D341Med (cell line): Measurements from ENCODE around the gene MAGI3.
"Not testable (repeated sequence)": the region's sequence is repeated elsewhere in the genome, so short reads cannot be mapped to it uniquely, and the experiment has no call there.

Source experiments
- DNase-seq: peaks from one replicate; pipeline ENCODE4 v3.0.0; 2012; ENCODE audit warnings: low spot score

MAGI3 gene

GRCh38 chr1:113517983-113518382, 127.7 kb downstream of the MAGI3 start:
- DNase-seq = no peak

GRCh38 chr1:113519556-113519955, 129.2 kb downstream of the MAGI3 start:
- DNase-seq = no peak

GRCh38 chr1:113530021-113530420, 139.7 kb downstream of the MAGI3 start:
- DNase-seq = no peak

- DNase-seq = no peak
Observed at GRCh38 chr1:113531321-113531720, 141.0 kb downstream of the MAGI3 start.

GRCh38 chr1:113533061-113533460, 142.7 kb downstream of the MAGI3 start:
- DNase-seq = no peak

- DNase-seq = peak; percentile 19
Observed at GRCh38 chr1:113534130-113534817, 144.0 kb downstream of the MAGI3 start.

GRCh38 chr1:113534875-113535274, 144.6 kb downstream of the MAGI3 start:
- DNase-seq = no peak

GRCh38 chr1:113536182-113536780, 146.0 kb downstream of the MAGI3 start:
- no peak for DNase-seq

GRCh38 chr1:113538225-113538624, 147.9 kb downstream of the MAGI3 start:
- DNase-seq = no peak

- DNase-seq = no peak
Observed at GRCh38 chr1:113540335-113540734, 150.0 kb downstream of the MAGI3 start.

GRCh38 chr1:113541106-113541505, 150.8 kb downstream of the MAGI3 start:
- DNase-seq = no peak

GRCh38 chr1:113542221-113542701, 151.9 kb downstream of the MAGI3 start:
- DNase-seq = no peak

- no peak for DNase-seq
Observed at GRCh38 chr1:113543110-113543509, 152.8 kb downstream of the MAGI3 start.

- no peak for DNase-seq
Observed at GRCh38 chr1:113545210-113545609, 154.9 kb downstream of the MAGI3 start.

GRCh38 chr1:113545626-113546025, 155.3 kb downstream of the MAGI3 start:
- DNase-seq = no peak

- DNase-seq = no peak
Observed at GRCh38 chr1:113551728-113552127, 161.4 kb downstream of the MAGI3 start.

- no peak for DNase-seq
Observed at GRCh38 chr1:113552244-113552643, 161.9 kb downstream of the MAGI3 start.

- no peak for DNase-seq
Observed at GRCh38 chr1:113557187-113557586, 166.9 kb downstream of the MAGI3 start.

GRCh38 chr1:113565621-113566020, 175.3 kb downstream of the MAGI3 start:
- no peak for DNase-seq

GRCh38 chr1:113567427-113567826, 177.1 kb downstream of the MAGI3 start:
- DNase-seq = no peak

- not testable (repeated sequence) for DNase-seq
Observed at GRCh38 chr1:113575744-113576260, 185.5 kb downstream of the MAGI3 start.

GRCh38 chr1:113576271-113576670, 186.0 kb downstream of the MAGI3 start:
- DNase-seq = no peak

- DNase-seq = no peak
Observed at GRCh38 chr1:113579256-113580018, 189.1 kb downstream of the MAGI3 start.
